ENCODE measurements around the gene CILP2. TPM values are rescaled to one million over a fixed set of nuclear protein-coding genes. Genes with fewer than 3 reads are reported as not detected.

The CILP2 gene
- total RNA-seq, 1 donor from 2014 or later, result 2.4 TPM

DNA sequence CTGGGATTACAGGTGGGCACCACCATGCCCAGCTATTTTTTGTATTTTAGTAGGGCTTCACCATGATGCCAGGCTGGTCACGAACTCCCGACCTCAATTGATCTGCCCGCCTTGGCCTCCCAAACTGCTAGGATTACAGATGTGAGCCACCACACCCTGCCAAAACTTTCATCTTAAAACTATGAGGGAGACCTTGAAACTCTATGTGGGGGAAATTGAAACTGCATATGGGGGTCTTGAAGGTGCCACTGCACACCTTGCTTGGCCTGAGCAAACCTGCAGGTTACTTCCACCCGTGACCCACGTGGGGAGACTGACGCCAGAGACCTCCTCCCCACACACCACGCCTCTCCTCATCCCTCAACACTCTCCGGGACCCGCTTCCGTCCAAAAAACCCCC, 15.6 kb downstream of the CILP2 start:
- DNase-seq (ENCODE audit: low spot score, unreplicated experiment), result no peak
- peak overlapping the region; percentile 13 for H3K27ac Mint-ChIP-seq
- TF ChIP-seq, protein P1, sequence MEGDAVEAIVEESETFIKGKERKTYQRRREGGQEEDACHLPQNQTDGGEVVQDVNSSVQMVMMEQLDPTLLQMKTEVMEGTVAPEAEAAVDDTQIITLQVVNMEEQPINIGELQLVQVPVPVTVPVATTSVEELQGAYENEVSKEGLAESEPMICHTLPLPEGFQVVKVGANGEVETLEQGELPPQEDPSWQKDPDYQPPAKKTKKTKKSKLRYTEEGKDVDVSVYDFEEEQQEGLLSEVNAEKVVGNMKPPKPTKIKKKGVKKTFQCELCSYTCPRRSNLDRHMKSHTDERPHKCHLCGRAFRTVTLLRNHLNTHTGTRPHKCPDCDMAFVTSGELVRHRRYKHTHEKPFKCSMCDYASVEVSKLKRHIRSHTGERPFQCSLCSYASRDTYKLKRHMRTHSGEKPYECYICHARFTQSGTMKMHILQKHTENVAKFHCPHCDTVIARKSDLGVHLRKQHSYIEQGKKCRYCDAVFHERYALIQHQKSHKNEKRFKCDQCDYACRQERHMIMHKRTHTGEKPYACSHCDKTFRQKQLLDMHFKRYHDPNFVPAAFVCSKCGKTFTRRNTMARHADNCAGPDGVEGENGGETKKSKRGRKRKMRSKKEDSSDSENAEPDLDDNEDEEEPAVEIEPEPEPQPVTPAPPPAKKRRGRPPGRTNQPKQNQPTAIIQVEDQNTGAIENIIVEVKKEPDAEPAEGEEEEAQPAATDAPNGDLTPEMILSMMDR (IDR thresholded peaks at IDR 0.05; ENCODE audit: unreplicated experiment), result no peak
- no peak overlapping the region for H3K4me3 Mint-ChIP-seq (ENCODE audit: low read depth)
- no peaks in the 10 kb centered on the region for H3K4me1 Mint-ChIP-seq (ENCODE audit: low read depth)
- H3K27me3 Mint-ChIP-seq, result peaks cover 4% of the 10 kb centered on the region
- no peaks in the 10 kb centered on the region for H3K36me3 Mint-ChIP-seq (ENCODE audit: insufficient read depth)
- no peaks in the 10 kb centered on the region for H3K9me3 Mint-ChIP-seq (ENCODE audit: low read depth)

DNA sequence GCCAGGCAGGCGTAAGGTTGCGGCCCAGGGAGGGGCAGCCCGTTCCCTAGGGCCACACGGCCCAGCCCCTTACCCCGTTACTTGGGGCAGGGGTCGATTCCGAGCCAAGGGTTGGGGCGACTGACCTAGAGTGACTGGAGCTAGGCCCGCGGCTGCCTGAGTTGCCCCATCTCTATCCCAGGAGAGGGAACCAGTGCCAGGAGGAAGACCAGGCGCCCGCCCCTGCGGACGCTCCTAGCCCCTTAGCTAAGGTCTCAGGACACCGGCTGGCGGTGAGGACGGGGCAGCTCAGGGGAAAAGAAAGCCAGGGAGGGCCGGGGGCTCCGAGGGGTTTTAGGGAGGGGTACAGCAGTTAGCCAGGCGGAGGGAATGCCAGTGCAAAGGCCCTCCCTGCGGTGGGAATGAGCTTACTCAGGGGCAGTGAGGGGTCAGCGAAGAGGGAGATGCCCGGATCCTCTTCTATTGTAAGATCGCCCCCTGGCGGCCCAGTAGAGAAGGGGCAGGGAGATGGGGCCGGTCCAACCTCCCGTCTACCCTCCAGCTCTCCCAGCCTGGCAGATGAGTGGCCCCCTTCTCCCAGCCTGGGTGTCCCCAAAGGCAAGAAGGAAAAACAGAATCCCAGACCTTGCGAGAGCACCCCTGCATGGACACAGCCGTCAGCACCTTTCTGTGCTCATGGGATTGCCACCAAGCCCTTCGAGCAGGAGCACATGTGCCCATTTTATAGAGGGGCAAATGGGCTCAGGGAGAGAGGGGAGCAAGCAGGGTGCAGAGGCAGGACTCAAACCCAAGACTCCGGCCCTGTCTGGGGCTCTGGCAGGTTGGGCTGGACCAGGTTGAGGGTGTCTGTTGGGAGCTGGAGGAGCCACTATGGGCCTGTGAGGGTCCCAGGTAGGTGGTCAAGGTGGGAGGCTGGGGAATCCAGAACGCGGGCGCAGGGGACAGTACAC, 16.3 kb downstream of the CILP2 start:
- no peaks in the 10 kb centered on the region for H3K27me3 Mint-ChIP-seq
- H3K4me1 Mint-ChIP-seq (ENCODE audit: low read depth), result no peaks in the 10 kb centered on the region
- no peak overlapping the region for H3K4me3 Mint-ChIP-seq (ENCODE audit: low read depth)
- no peaks in the 10 kb centered on the region for H3K9me3 Mint-ChIP-seq (ENCODE audit: low read depth)
- TF ChIP-seq, protein P1 (IDR thresholded peaks at IDR 0.05; ENCODE audit: unreplicated experiment), result peak; percentile 67
- no peak for DNase-seq (ENCODE audit: low spot score, unreplicated experiment)
- no peak overlapping the region for H3K27ac Mint-ChIP-seq
- no peaks in the 10 kb centered on the region for H3K36me3 Mint-ChIP-seq (ENCODE audit: insufficient read depth)

DNA sequence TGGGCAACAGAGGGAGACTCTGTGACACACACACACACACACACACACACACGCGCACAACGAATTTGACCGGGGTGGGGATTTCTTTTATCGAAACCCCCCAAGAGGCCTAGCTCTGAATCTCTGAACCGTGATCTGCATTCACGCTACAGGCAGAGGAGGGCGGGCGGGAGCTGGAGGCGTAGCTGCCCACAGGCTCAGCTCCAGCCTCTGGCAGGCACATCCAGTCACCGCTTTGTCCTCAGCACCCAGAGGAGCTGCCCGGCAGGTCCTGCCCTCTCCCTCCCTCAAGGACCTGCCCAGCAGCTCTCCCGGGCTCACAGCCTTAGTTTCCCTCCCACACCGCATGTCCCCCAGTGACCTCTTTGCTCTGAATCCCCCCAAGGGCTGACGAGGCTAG, 20.0 kb downstream of the CILP2 start:
- H3K4me3 Mint-ChIP-seq (ENCODE audit: low read depth), result no peak overlapping the region
- DNase-seq (ENCODE audit: low spot score, unreplicated experiment), result no peak
- H3K36me3 Mint-ChIP-seq (ENCODE audit: insufficient read depth), result peaks cover 2% of the 10 kb centered on the region

DNA sequence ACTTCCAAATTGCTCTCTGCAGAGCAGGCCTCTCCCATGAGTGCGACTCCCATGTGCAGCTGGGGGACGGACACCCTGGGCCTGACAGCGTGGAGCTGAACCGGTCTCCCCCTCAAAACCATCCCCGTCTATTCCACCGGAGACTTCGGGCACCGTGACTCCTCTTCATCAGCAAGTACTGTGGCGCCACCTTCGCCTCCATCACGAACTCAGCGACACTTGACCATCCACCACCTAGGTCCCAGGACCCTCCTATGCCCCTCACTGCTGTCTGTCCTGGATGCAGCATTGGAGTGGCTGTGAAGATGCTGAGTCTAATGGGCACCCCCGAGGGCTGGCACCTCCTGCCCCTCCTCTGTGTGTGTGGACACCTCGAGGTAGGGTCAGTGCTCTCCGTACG, 20.6 kb downstream of the CILP2 start:
- H3K27me3 Mint-ChIP-seq, result no peaks in the 10 kb centered on the region
- H3K27ac Mint-ChIP-seq, result no peak overlapping the region
- no peak for DNase-seq (ENCODE audit: low spot score, unreplicated experiment)
- no peak overlapping the region for H3K4me3 Mint-ChIP-seq (ENCODE audit: low read depth)
- no peaks in the 10 kb centered on the region for H3K9me3 Mint-ChIP-seq (ENCODE audit: low read depth)
- H3K4me1 Mint-ChIP-seq (ENCODE audit: low read depth), result no peaks in the 10 kb centered on the region
- TF ChIP-seq, protein P1 (IDR thresholded peaks at IDR 0.05; ENCODE audit: unreplicated experiment), result no peak
- peaks cover 2% of the 10 kb centered on the region for H3K36me3 Mint-ChIP-seq (ENCODE audit: insufficient read depth)

More for the DNA sequence above, 20.0 kb downstream of the CILP2 start:
- no peaks in the 10 kb centered on the region for H3K4me1 Mint-ChIP-seq (ENCODE audit: low read depth)
- TF ChIP-seq, protein P1 (IDR thresholded peaks at IDR 0.05; ENCODE audit: unreplicated experiment), result no peak
- H3K27me3 Mint-ChIP-seq, result no peaks in the 10 kb centered on the region
- no peak overlapping the region for H3K27ac Mint-ChIP-seq
- no peaks in the 10 kb centered on the region for H3K9me3 Mint-ChIP-seq (ENCODE audit: low read depth)

DNA sequence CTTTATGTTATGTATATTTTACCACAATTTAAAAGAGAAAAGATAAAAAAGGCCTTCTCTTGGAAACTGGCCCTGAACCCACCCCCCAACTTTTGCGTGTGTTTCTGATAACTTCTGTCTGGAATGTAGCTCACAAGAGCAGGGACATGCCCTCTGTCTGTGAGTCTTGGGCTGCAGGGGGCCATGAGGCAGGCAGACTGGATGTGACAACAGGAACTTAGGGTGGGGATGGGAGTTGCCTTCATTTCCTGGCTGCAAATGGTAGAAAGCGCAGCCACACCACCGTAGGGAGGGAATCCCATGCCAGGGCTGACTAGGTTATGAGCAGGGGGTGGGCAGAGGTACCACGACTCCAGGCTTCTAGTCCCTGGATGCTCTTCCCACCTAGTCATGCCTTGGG, 21.9 kb downstream of the CILP2 start:
- Mint-ChIP-seq H3K27ac (no peak overlapping the region), H3K27me3 (no peaks in the 10 kb centered on the region), H3K4me3 (ENCODE audit: low read depth) (no peak overlapping the region), H3K9me3 (ENCODE audit: low read depth) (no peaks in the 10 kb centered on the region), H3K4me1 (ENCODE audit: low read depth) (no peaks in the 10 kb centered on the region), H3K36me3 (ENCODE audit: insufficient read depth) (peaks cover 4% of the 10 kb centered on the region)
- no peak for DNase-seq (ENCODE audit: low spot score, unreplicated experiment)
- TF ChIP-seq, protein P1 (IDR thresholded peaks at IDR 0.05; ENCODE audit: unreplicated experiment), result no peak
